GM18861 (cell line): ENCODE data around the gene GPC6.

Source experiments
- ATAC-seq: cut with Tn5 transposase; IDR thresholded peaks from one replicate; pipeline ENCODE4 v1.9.1; 2021; ENCODE audit not compliant: unreplicated experiment

The GPC6 gene

GRCh38 chr13:93368296-93368695 is 141.7 kb downstream of the GPC6 start:
- no peak for ATAC-seq

- no peak for ATAC-seq
Observed at GRCh38 chr13:93368718-93369117, 142.1 kb downstream of the GPC6 start.

GRCh38 chr13:93372856-93373255 is 146.2 kb downstream of the GPC6 start:
- no peak for ATAC-seq

- no peak for ATAC-seq
Observed at GRCh38 chr13:93375491-93375890, 148.9 kb downstream of the GPC6 start.

- no peak for ATAC-seq
Observed at GRCh38 chr13:93377196-93377595, 150.6 kb downstream of the GPC6 start.

- ATAC-seq = no peak
Observed at GRCh38 chr13:93378184-93378583, 151.6 kb downstream of the GPC6 start.

GRCh38 chr13:93386116-93386515 is 159.5 kb downstream of the GPC6 start:
- ATAC-seq = no peak

GRCh38 chr13:93388701-93389100 is 162.1 kb downstream of the GPC6 start:
- ATAC-seq = no peak

GRCh38 chr13:93397619-93398018 is 171.0 kb downstream of the GPC6 start:
- ATAC-seq = no peak

- ATAC-seq = no peak
Observed at GRCh38 chr13:93398167-93399035, 171.8 kb downstream of the GPC6 start.

GRCh38 chr13:93399212-93399611 is 172.6 kb downstream of the GPC6 start:
- no peak for ATAC-seq

GRCh38 chr13:93406136-93406535 is 179.5 kb downstream of the GPC6 start:
- no peak for ATAC-seq

- no peak for ATAC-seq
Observed at GRCh38 chr13:93407551-93407950, 180.9 kb downstream of the GPC6 start.

- ATAC-seq = no peak
Observed at GRCh38 chr13:93409001-93409400, 182.4 kb downstream of the GPC6 start.

GRCh38 chr13:93409816-93410215 is 183.2 kb downstream of the GPC6 start:
- no peak for ATAC-seq

- no peak for ATAC-seq
Observed at GRCh38 chr13:93411186-93411680, 184.6 kb downstream of the GPC6 start.

GRCh38 chr13:93412676-93413075 is 186.1 kb downstream of the GPC6 start:
- ATAC-seq = no peak

- no peak for ATAC-seq
Observed at GRCh38 chr13:93413972-93414717, 187.5 kb downstream of the GPC6 start.

- ATAC-seq = no peak
Observed at GRCh38 chr13:93416736-93417355, 190.2 kb downstream of the GPC6 start.

GRCh38 chr13:93418398-93418797 is 191.8 kb downstream of the GPC6 start:
- ATAC-seq = no peak

- no peak for ATAC-seq
Observed at GRCh38 chr13:93420206-93420605, 193.6 kb downstream of the GPC6 start.

- no peak for ATAC-seq
Observed at GRCh38 chr13:93420887-93421286, 194.3 kb downstream of the GPC6 start.
